Gastrocnemius medialis (tissue), 4 donors: Measurements from ENCODE around the gene HES1. TPM values are rescaled to one million over a fixed set of nuclear protein-coding genes. Genes with fewer than 3 reads are reported as not detected.

Experiments used
- ATAC-seq, 2 donors: fragments of 150-250 bp; one replicate each; pipeline ENCODE4 v1.9.1; 2016
- DNase-seq, 2 donors: peaks; one replicate each; pipeline ENCODE4 v3.0.0-alpha.2; 2019
- H3K27ac ChIP-seq, 4 donors: fragments of 200-600 bp; sonication (generic); 1 replicate in 1 of 4; 2 replicates in 3 of 4; pipeline ENCODE4 v1.5.1; 2016 to 2018; ENCODE audit warnings: mild to moderate bottlenecking in 2 of 4, moderate library complexity in 1 of 4
- H3K27me3 ChIP-seq, 3 donors: fragments of 200-600 bp; sonication (generic) in 2 of 3; 1 replicate in 1 of 3; 2 replicates in 2 of 3; pipeline versions ENCODE4 v1.5.1 to v1.6.0; 2016 to 2019; ENCODE audit warnings: mild to moderate bottlenecking in 1 of 3, moderate library complexity in 1 of 3
- H3K36me3 ChIP-seq, 2 donors: fragments of 200-600 bp; sonication (generic) in 1 of 2; one replicate each; pipeline ENCODE4 v1.5.1; 2017 to 2018
- H3K4me1 ChIP-seq, 2 donors: fragments of 200-600 bp; sonication (generic) in 1 of 2; one replicate each; pipeline ENCODE4 v1.5.1; 2016 to 2017; ENCODE audit warnings: mild to moderate bottlenecking in 2 of 2
- H3K4me3 ChIP-seq, 4 donors: fragments of 200-600 bp; sonication (generic) in 3 of 4; 1 replicate in 1 of 4; 2 replicates in 3 of 4; pipeline ENCODE4 v1.5.1; 2016 to 2019; ENCODE audit warnings: mild to moderate bottlenecking in 2 of 4
- H3K9me3 ChIP-seq, 3 donors: fragments of 200-600 bp; sonication (generic) in 2 of 3; 1 replicate in 1 of 3; 2 replicates in 2 of 3; pipeline ENCODE4 v1.5.1; 2016 to 2019
- CTCF ChIP-seq, 5 experiments: fragments of 450-650 bp in 3 of 5; fragments of 200-600 bp in 2 of 5; sonication (generic) in 2 of 5; IDR thresholded peaks in 4 of 5; conservative IDR thresholded peaks in 1 of 5; 1 replicate in 4 of 5; 2 replicates in 1 of 5; pipeline ENCODE4 v1.5.1; 2016 to 2019; ENCODE audit warnings: antibody characterized with exemption in 5 of 5, mild to moderate bottlenecking in 3 of 5, moderate library complexity in 3 of 5
- POLR2A ChIP-seq, 2 donors: fragments of 450-650 bp; IDR thresholded peaks; one replicate each; pipeline ENCODE4 v1.6.1; 2017; ENCODE audit warnings: antibody characterized with exemption in 2 of 2, mild to moderate bottlenecking in 2 of 2, moderate library complexity in 2 of 2
- in situ Hi-C, 4 donors: fragments of 200-750 bp; cut with MboI; loops; one replicate each; pipeline versions ENCODE4 v1.15.0 to v1.8.0; 2017; ENCODE audit warnings: low sequenced_read_pairs in 4 of 4
- intact Hi-C: fragments of 100-400 bp; cut with DNase I; formaldehyde crosslinking; loops from one replicate; pipeline ENCODE4 v1.15.1; 2023; ENCODE audit warnings: low total_unique reads
- total RNA-seq, 4 donors: library from RNA; depleted of rRNA; stranded (reverse); fragments of >200 nt; gene quantifications; one replicate each; pipeline versions ENCODE4 v1.1.0 to v1.2.3, GENCODE V29; 2016

Gene HES1
- total RNA-seq, 4 donors from 2014 or later = 9.7 to 38.3 (median 27.8) TPM

DNA sequence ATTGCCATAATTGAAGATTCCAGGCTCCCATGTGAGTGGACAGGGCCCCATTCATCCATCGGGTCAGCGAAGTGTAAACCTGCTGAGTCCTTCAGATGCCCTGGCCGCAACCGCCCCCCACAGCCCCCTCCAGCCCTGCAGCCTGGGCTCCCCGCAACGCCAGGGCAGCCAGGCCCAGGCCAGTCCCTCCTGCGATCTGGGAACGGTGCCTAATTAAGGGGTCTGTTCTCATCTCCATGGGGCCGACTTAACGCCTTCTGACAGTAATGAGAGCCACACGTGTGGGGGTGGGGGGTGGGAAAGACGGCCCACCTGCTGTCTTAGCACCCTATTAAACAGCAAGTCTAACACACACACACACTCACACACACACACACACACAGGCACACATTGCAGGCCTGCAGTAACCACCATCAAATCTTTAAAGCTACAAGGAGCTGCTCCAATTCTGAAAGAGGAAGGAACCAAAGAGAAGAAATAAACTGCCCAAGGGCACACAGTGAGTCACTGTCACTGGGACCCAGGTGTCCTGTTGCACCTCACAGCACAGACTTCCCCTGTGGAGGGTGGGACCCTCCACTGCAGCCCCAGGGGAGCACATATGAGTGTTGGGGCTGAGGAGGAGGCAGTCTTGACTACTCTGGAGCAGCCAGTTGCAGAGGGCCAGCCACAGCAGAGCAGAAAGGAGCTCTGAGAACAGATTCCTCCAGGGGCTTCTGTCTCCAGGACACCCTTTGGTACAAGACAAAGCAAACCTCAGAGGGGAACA lies 31.8 kb upstream of the HES1 start:
- H3K27ac ChIP-seq = no peak overlapping the region
- peaks cover 0 to 2% (median 0%) of the 10 kb centered on the region in 3 donors for H3K27me3 ChIP-seq
- H3K36me3 ChIP-seq = no peaks in the 10 kb centered on the region
- in situ Hi-C loops = no loop called here
- TF ChIP-seq POLR2A (IDR thresholded peaks at IDR 0.05) (no peak), CTCF (IDR thresholded peaks at IDR 0.05 in 4 of 5, conservative IDR thresholded peaks at IDR 0.05 in 1 of 5) (no peak)
- ATAC-seq = no peak
- H3K4me3 ChIP-seq = no peak overlapping the region
- H3K4me1 ChIP-seq = no peaks in the 10 kb centered on the region
- intact Hi-C loops = no loop called here
- no peaks in the 10 kb centered on the region for H3K9me3 ChIP-seq
- no peak for DNase-seq

DNA sequence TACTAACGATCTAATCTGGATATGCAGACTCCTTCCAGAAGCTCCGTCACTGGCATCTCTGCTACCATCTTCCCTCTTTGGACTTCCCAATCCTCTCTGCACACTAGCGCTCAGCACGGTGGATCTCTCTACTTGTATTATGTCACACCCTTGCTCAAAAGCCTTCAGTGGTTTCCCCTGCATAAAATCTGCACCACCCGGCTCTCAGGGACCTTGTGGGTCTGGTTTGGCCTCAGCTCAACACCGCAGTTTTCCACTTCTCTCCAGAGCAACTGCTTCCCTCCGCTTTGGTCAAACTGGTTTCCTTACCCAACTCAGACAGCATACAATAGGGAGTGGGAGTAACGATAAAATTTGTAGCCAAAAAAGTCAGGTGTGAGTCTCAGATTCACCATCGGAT lies 30.7 kb upstream of the HES1 start:
- Histone ChIP-seq H3K27me3 (no peaks in the 10 kb centered on the region), H3K9me3 (no peaks in the 10 kb centered on the region), H3K4me3 (no peak overlapping the region), H3K36me3 (no peaks in the 10 kb centered on the region), H3K27ac (no peak overlapping the region), H3K4me1 (no peaks in the 10 kb centered on the region)
- TF ChIP-seq POLR2A (IDR thresholded peaks at IDR 0.05) (no peak), CTCF (IDR thresholded peaks at IDR 0.05 in 4 of 5, conservative IDR thresholded peaks at IDR 0.05 in 1 of 5) (no peak)
- DNase-seq (no peak), ATAC-seq (no peak)
- in situ Hi-C loops = no loop called here
- intact Hi-C loops = loop anchor here (1.0 kb wide), 1 partner anchor 20 kb away; no protein-coding TSS in a partner anchor

DNA sequence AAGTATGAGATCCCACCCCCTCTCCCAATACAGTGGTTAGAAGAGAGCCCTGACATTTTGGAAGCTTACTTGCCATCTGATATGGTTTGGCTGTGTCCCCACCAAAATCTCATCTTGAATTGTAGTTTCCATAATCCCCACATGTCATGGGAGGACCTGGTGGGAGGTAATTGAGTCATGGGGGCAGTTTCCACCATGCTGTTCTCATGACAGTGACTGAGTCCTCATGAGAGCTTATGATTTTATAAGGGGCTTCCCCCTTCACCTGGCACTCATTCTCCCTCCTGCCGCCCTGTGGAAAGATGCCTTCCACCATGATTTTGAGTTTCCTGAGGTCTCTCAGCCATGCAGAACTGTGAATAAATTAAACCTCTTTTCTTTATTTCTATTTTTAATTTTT lies 28.8 kb upstream of the HES1 start:
- intact Hi-C loops (no loop called here), in situ Hi-C loops (no loop called here)
- Histone ChIP-seq H3K9me3 (no peaks in the 10 kb centered on the region), H3K4me3 (no peak overlapping the region), H3K36me3 (no peaks in the 10 kb centered on the region), H3K27me3 (no peaks in the 10 kb centered on the region), H3K27ac (no peak overlapping the region), H3K4me1 (no peaks in the 10 kb centered on the region)
- no peak for ATAC-seq
- no peak for TF ChIP-seq POLR2A (IDR thresholded peaks at IDR 0.05)
- TF ChIP-seq CTCF (IDR thresholded peaks at IDR 0.05 in 4 of 5, conservative IDR thresholded peaks at IDR 0.05 in 1 of 5) = no peak
- DNase-seq = no peak

GRCh38 chr3:194109192-194109863 lies 26.6 kb upstream of the HES1 start:
- in situ Hi-C loops = no loop called here
- Histone ChIP-seq H3K4me3 (no peak overlapping the region), H3K36me3 (no peaks in the 10 kb centered on the region), H3K27ac (no peak overlapping the region), H3K9me3 (no peaks in the 10 kb centered on the region), H3K4me1 (no peaks in the 10 kb centered on the region), H3K27me3 (no peaks in the 10 kb centered on the region)
- no peak for DNase-seq
- intact Hi-C loops = no loop called here
- TF ChIP-seq CTCF (IDR thresholded peaks at IDR 0.05 in 4 of 5, conservative IDR thresholded peaks at IDR 0.05 in 1 of 5) (no peak), POLR2A (IDR thresholded peaks at IDR 0.05) (no peak)
- no peak for ATAC-seq
